SH-SY5Y (cell line): ENCODE measurements around the gene SAMD14.

ENCODE experiments used
- GATA2 ChIP-seq: IDR thresholded peaks from 2 replicates; pipeline ENCODE4 v1.6.1; 2011; ENCODE audit warnings: mild to moderate bottlenecking, low read depth, low read length
- GATA3 ChIP-seq: IDR thresholded peaks from 2 replicates; pipeline ENCODE4 v1.6.1; 2011; ENCODE audit warnings: low read depth, mild to moderate bottlenecking, low read length, moderate library complexity

DNA sequence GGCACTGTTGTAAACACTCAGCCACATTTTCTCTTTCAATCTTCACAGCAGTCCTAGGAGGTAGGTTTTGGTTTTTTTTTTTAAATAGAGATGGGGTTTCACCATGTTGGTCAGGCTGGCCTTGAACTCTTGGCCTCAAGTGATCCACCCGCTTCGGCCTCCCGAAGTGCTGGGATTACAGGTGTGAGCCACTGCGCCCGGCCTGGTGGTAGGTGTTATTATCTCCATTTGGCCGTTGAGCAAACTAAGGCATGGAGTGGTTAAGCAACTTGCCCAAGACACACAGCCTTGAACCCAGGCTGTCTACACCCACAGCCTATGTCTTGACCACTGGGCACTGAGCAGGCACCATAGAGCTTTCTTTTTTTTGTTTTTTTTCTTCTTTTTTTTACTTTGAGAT is 44.5 kb upstream of the SAMD14 start:
- no peak for TF ChIP-seq GATA3
- no peak for TF ChIP-seq GATA2
